Measurements from ENCODE around the gene XCL2. TPM values are rescaled to one million over a fixed set of nuclear protein-coding genes. Genes with fewer than 3 reads are reported as not detected.
"Not testable (repeated sequence)": the region's sequence is repeated elsewhere in the genome, so short reads cannot be mapped to it uniquely, and the experiment has no call there.

Gene XCL2
- total RNA-seq, 2 donors from 2014 or later = 1.5 to 4.9 TPM

DNA sequence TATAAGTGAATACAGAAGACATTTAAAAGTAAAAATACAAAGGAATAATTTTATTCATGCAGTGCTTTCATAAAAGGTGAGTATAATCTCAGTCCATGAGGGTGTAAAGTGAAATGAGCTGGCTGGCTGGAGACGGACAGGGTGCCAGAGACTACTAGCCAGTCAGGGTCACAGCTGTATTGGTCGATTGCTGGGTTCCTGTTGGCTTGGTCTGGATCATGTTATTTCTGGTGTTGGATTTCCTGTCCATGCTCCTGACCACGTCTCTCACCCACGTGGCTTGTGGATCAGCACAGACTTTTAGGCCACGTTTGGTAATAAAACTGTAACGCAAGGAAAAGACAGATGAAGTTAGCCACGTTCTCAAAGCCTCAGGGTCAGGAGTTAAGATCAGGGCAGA, 3.0 kb downstream of the XCL2 start:
- H3K27ac Mint-ChIP-seq; ATAC-seq; H3K36me3 Mint-ChIP-seq; DNase-seq (ENCODE audit: low spot score in 2 of 2): not testable (repeated sequence)
- peaks cover 3 to 18% of the 10 kb centered on the region in 2 donors for H3K9me3 Mint-ChIP-seq

DNA sequence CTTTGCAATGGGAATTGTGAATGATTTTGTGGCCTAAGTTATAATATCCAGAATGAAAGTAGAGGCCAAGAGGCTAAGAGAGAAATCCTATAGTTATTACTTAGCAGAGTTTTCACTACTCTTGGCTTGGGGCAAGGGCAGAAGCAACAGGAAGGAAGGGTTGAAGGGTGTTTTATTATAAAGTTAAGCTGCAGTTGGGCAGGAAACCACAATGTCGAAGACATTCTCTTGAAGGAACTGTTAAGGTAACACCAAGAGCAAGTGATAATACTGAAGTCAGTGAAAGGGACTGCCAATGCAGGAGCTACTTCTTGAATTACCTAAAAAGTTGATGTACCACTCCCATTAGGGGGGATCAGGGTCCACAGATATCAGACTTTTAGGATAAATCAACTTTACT, 8.3 kb downstream of the XCL2 start:
- ATAC-seq = peak; percentile 28 to 46
- Mint-ChIP-seq H3K9me3 (peaks cover 3 to 18% of the 10 kb centered on the region in 2 donors), H3K27ac (peak overlapping the region in 1 of 2 donors; percentile 71), H3K36me3 (peaks cover 0 to 7% of the 10 kb centered on the region in 2 donors)
- DNase-seq (ENCODE audit: low spot score in 2 of 2) = no peak

GRCh38 chr1:168531615-168532345, 12.0 kb downstream of the XCL2 start:
- H3K27ac Mint-ChIP-seq = peak overlapping the region in 1 of 2 donors; percentile 52
- no peaks in the 10 kb centered on the region for H3K36me3 Mint-ChIP-seq
- ATAC-seq (peak; percentile 90 to 97), DNase-seq (ENCODE audit: low spot score in 2 of 2) (no peak)
- peaks cover 0 to 5% of the 10 kb centered on the region in 2 donors for H3K9me3 Mint-ChIP-seq

GRCh38 chr1:168529518-168529917, 14.3 kb downstream of the XCL2 start:
- peaks cover 0 to under 1% of the 10 kb centered on the region in 2 donors for H3K9me3 Mint-ChIP-seq
- H3K36me3 Mint-ChIP-seq = peaks cover 0 to under 1% of the 10 kb centered on the region in 2 donors
- H3K27ac Mint-ChIP-seq = no peak overlapping the region
- ATAC-seq = no peak
- no peak for DNase-seq (ENCODE audit: low spot score in 2 of 2)

GRCh38 chr1:168521401-168522000, 22.3 kb downstream of the XCL2 start:
- peaks cover 7 to 22% of the 10 kb centered on the region in 2 donors for H3K36me3 Mint-ChIP-seq
- no peak for DNase-seq (ENCODE audit: low spot score in 2 of 2)
- H3K9me3 Mint-ChIP-seq = peaks cover 4 to 15% of the 10 kb centered on the region in 2 donors
- peak overlapping the region in 1 of 2 donors; percentile 80 for H3K27ac Mint-ChIP-seq
- peak in 1 of 2 donors; percentile 26 for ATAC-seq

DNA sequence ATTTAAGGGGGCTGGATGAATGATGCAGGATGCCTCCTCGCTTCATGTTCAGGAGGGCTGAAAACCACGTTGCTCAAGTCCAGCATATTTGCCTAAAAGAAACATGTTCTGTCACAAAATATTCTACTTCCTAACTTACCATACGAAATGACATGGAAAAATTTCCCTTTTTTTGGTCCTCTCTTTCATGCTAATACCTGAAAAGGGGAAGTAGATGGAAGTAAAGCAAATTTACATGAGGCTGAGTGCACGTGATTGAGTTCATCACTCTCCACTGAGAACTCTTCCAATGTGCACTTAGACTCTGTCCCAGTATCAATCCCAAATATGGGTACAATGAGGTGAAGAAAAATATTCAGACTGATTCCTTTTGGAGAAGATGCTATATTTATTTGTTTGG, 23.0 kb downstream of the XCL2 start:
- H3K36me3 Mint-ChIP-seq = peaks cover 7 to 22% of the 10 kb centered on the region in 2 donors
- DNase-seq (ENCODE audit: low spot score in 2 of 2) (no peak), ATAC-seq (no peak)
- peak overlapping the region in 1 of 2 donors; percentile 80 for H3K27ac Mint-ChIP-seq
- peaks cover 4 to 15% of the 10 kb centered on the region in 2 donors for H3K9me3 Mint-ChIP-seq

GRCh38 chr1:168520052-168520751, 23.6 kb downstream of the XCL2 start:
- Mint-ChIP-seq H3K36me3 (peaks cover 7 to 22% of the 10 kb centered on the region in 2 donors), H3K9me3 (peaks cover 4 to 15% of the 10 kb centered on the region in 2 donors), H3K27ac (peak overlapping the region; percentile 66 to 80)
- DNase-seq (ENCODE audit: low spot score in 2 of 2) (peak in 1 of 2 donors; percentile 32), ATAC-seq (peak; percentile 89 to 96)

DNA sequence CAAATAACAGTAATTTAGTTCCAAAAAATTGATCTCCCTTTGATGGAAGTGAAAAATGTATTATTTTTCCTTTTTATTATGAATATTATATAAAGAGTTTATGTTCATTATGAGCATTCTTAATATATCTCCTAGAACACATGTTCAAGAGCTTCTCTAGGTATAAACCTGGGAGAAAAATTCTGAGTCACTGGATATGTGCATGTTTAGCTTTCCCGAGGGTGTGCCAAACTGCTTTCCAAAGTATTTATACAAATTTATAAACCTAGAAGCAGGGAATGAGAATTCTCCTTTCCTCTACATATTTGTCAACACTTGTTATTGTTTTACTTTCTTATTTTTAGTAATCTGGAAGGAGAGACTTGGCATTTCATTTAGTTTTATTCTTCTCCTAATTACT, 25.0 kb downstream of the XCL2 start:
- ATAC-seq (no peak), DNase-seq (ENCODE audit: low spot score in 2 of 2) (no peak)
- peaks cover 7 to 14% of the 10 kb centered on the region in 2 donors for H3K36me3 Mint-ChIP-seq
- no peak overlapping the region for H3K27ac Mint-ChIP-seq
- H3K9me3 Mint-ChIP-seq = peaks cover 0 to 8% of the 10 kb centered on the region in 2 donors

- H3K36me3 Mint-ChIP-seq = peaks cover 7 to 8% of the 10 kb centered on the region in 2 donors
- peaks cover 0 to 4% of the 10 kb centered on the region in 2 donors for H3K9me3 Mint-ChIP-seq
- no peak for ATAC-seq
- no peak overlapping the region for H3K27ac Mint-ChIP-seq
- DNase-seq (ENCODE audit: low spot score in 2 of 2) = no peak
These were observed 25.6 kb downstream of the XCL2 start for GRCh38 chr1:168518201-168518689.

DNA sequence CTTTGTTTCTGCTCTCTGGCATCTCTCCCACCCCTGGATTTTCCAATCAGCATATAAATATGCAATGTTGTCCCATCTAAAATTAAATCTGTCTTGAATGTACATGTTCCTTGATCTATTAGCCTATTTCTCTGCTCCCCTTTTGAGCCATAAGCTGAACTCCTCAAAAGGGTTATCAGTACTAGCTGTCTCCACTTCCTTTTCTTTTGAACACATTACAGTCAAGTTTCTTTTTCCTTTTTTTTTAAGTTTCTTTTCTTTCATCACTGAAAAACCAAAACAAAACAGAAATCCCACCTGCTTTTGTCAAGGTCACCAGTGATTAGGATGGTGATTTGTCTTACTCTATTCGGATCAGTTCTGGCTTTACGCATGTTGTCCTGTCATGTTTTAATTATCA, 29.3 kb downstream of the XCL2 start:
- peak overlapping the region in 1 of 2 donors; percentile 59 for H3K27ac Mint-ChIP-seq
- DNase-seq (ENCODE audit: low spot score in 2 of 2) (no peak), ATAC-seq (peak in 1 of 2 donors; percentile 23)
- no peaks in the 10 kb centered on the region for H3K36me3 Mint-ChIP-seq
- H3K9me3 Mint-ChIP-seq = no peaks in the 10 kb centered on the region

- no peak for DNase-seq (ENCODE audit: low spot score in 2 of 2)
- H3K27ac Mint-ChIP-seq = peak overlapping the region; percentile 52 to 59
- peak; percentile 25 to 44 for ATAC-seq
- no peaks in the 10 kb centered on the region for H3K36me3 Mint-ChIP-seq
- no peaks in the 10 kb centered on the region for H3K9me3 Mint-ChIP-seq
These were observed 30.0 kb downstream of the XCL2 start for GRCh38 chr1:168513656-168514404.

DNA sequence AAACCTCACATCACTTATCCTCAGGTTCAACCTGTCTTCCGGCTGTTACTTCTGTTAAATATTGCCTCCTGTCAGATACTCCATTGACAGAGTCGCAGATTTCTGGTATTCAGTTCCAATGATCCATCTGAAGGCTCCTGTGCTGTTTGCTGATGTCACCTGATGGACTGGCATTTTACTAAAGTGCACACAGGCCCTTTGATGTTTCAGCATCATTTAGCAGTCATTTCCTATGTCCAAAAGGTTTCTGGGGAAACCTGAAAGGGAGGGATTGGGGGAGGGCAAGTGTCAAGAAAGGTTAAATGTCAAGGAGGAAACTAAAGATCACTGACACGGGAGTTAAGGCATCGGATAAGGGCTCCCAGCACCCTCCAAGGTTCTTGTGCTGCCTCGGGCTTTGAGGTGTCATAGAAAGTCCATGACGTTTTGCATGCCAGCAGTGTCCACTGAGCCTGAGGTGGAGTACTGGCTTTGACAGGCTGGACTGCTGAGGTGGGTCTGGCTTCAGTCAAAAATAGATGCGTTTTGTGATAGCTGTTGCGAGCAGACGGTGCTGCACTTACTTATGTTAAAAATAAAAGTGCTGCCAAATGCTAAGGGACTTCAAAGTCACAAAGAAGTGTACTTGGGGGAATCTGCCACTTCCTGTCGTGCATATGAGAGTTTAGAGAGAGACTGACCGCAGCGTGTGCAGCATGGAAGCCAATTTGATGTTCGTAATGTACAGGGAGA, 30.8 kb downstream of the XCL2 start:
- DNase-seq (ENCODE audit: low spot score in 2 of 2) = no peak
- Mint-ChIP-seq H3K36me3 (no peaks in the 10 kb centered on the region), H3K27ac (peak overlapping the region; percentile 52 to 59), H3K9me3 (no peaks in the 10 kb centered on the region)
- peak; percentile 49 to 61 for ATAC-seq

DNA sequence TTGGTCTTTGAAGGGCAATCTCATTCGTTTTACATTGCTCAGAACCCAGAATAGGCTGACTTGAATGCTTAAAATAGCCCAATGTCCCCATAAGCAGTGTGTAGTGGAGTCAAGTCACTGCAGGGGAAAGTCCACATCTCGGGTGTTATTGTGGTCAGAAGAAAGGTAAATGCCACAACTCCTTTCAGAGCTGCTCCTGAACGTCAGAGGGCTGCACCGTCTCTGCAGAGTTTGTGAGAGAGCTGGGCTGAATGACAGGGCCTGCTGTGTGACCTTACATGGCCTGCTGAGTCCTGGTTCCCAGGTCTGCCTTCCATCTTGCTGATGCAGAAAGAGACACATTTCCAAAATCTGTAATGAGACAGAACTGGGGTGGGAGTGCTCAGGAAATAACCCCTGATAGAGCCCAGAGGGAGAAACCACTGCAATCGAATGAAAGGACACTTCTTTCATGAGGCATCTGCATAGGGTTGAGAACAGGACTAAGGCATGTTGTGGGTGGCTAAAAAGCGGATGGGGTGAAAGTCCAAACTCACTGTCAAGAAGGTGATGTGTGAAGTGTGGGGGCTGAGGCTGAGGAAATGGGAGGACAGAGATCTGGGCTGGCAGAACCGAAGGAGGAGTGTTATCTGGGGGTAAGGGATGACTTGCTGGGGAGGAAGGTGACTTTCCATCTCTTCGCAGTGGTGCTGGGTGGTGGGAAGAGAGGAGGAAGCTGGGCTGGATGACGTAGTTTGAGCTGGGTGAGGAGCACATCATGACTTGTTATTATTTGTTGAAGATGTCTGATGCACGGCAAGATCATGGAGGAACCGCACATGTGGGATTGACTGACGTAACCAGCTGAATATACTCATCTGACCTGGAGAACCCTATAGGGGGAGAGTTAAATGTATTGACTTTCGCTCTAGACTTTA, 33.7 kb downstream of the XCL2 start:
- DNase-seq (ENCODE audit: low spot score in 2 of 2) (no peak), ATAC-seq (peak; percentile 49 to 63)
- H3K9me3 Mint-ChIP-seq = peaks cover 0 to 4% of the 10 kb centered on the region in 2 donors
- no peaks in the 10 kb centered on the region for H3K36me3 Mint-ChIP-seq
- peak overlapping the region; percentile 33 to 78 for H3K27ac Mint-ChIP-seq

DNA sequence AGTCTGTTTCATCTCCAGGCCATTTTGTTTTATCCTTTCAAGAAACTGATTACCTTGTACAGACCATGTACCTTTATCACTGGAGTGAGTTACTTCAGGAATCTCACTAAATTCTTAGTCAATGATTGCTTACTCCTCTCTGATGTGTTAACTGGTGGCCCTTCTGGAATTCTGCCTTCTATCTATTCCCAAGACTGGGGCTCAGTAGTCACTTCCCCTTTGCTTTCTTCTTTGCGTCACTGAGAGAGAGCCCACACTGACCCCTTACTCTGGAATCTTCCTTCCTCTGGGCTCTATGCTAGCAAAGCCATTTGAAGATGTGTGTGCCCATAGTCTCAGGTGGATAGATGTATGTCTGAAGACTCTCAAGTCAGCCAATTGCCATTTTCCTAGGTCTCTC, 34.6 kb downstream of the XCL2 start:
- H3K9me3 Mint-ChIP-seq = peaks cover 0 to 4% of the 10 kb centered on the region in 2 donors

DNA sequence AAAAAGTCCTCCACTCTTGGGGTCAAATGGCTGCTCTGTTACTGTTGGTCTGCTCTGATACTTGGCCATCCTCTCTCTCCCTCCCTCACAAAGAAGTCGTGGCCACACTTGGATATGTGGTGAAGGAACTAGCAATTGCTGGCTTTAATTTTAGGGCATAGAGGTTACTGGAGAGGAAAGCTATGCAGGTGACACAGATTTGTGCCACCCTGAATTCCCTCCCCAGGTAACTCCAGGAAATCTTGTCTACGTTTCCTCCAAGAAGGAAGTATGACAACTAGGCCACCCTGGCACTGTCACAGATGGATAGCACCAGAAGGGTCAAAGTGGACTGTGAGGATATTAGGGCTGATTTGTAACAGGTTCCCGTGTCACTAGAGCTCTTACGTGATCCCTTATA, 36.0 kb downstream of the XCL2 start:
- peaks cover 0 to 9% of the 10 kb centered on the region in 2 donors for H3K9me3 Mint-ChIP-seq
- DNase-seq (ENCODE audit: low spot score in 2 of 2) = no peak
- H3K36me3 Mint-ChIP-seq = no peaks in the 10 kb centered on the region
- ATAC-seq = no peak
- H3K27ac Mint-ChIP-seq = no peak overlapping the region

More for the DNA sequence above, 34.6 kb downstream of the XCL2 start:
- no peaks in the 10 kb centered on the region for H3K36me3 Mint-ChIP-seq
- ATAC-seq (no peak), DNase-seq (ENCODE audit: low spot score in 2 of 2) (no peak)
- no peak overlapping the region for H3K27ac Mint-ChIP-seq

Data from activated naive CD4-positive, alpha-beta T cell treated with anti-CD3 and anti-CD28 coated beads, Interleukin-2, amount 50 U/mL, for 72 hours (primary cell).